Measurements from ENCODE around the gene HNRNPF. TPM values are rescaled to one million over a fixed set of nuclear protein-coding genes. Genes with fewer than 3 reads are reported as not detected.

HNRNPF gene
- total RNA-seq, 2 experiments from 2014 or later, result 280 to 340 TPM

GRCh38 chr10:43371418-43371817, 37.6 kb downstream of the HNRNPF start, which contains the start of gene FXYD4:
FXYD4 (plus strand) TSS chr10:43371636; CDS start chr10:43373747, 2,111 bp downstream.
- Histone ChIP-seq H3K4me1 (ENCODE audit: insufficient read depth, low read length, poor library complexity, severe bottlenecking) (no peaks in the 10 kb centered on the region), H3K36me3 (ENCODE audit: insufficient read depth, low read length) (no peaks in the 10 kb centered on the region), H3K4me3 (ENCODE audit: low read depth, low read length, poor library complexity, severe bottlenecking) (no peak within 1 kb of the TSS), H3K4me2 (ENCODE audit: low read length) (no peak within 1 kb of the TSS), H4K20me1 (ENCODE audit: insufficient read depth, low read length) (no peaks in the 10 kb centered on the region), H3K27ac (ENCODE audit: low read depth, low read length, poor library complexity, severe bottlenecking) (no peak within 1 kb of the TSS), H3K9me2 (ENCODE audit: insufficient read depth, low read length) (no peaks in the 10 kb centered on the region), H2AFZ (ENCODE audit: low read length) (no peak within 1 kb of the TSS), H3K9me3 (ENCODE audit: low read length) (no peaks in the 10 kb centered on the region), H3K79me2 (ENCODE audit: insufficient read depth, low read depth, low read length) (no peaks in the 10 kb centered on the region)
- ChIA-PET POLR2A (interaction anchor here (0.6 kb wide), 1 partner anchor 95 kb away, joined by 3 read pairs; no protein-coding TSS in a partner anchor), CTCF (ENCODE audit: unreplicated experiment) (no interaction called here)
- intact Hi-C loops (cut with micrococcal nuclease; ENCODE audit: unreplicated experiment), result no loop called here
- no TSS peak for BruUV-seq (replicated peaks)
- DNase-seq (ENCODE audit: low spot score), result no peak
- TF ChIP-seq, protein P1, sequence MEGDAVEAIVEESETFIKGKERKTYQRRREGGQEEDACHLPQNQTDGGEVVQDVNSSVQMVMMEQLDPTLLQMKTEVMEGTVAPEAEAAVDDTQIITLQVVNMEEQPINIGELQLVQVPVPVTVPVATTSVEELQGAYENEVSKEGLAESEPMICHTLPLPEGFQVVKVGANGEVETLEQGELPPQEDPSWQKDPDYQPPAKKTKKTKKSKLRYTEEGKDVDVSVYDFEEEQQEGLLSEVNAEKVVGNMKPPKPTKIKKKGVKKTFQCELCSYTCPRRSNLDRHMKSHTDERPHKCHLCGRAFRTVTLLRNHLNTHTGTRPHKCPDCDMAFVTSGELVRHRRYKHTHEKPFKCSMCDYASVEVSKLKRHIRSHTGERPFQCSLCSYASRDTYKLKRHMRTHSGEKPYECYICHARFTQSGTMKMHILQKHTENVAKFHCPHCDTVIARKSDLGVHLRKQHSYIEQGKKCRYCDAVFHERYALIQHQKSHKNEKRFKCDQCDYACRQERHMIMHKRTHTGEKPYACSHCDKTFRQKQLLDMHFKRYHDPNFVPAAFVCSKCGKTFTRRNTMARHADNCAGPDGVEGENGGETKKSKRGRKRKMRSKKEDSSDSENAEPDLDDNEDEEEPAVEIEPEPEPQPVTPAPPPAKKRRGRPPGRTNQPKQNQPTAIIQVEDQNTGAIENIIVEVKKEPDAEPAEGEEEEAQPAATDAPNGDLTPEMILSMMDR (conservative IDR thresholded peaks at IDR 0.05; ENCODE audit: low read length), result no peak
- TF ChIP-seq EZH2phosphoT487 (IDR thresholded peaks at IDR 0.05; ENCODE audit: borderline replicate concordance, low read depth, low read length), result no peak

DNA sequence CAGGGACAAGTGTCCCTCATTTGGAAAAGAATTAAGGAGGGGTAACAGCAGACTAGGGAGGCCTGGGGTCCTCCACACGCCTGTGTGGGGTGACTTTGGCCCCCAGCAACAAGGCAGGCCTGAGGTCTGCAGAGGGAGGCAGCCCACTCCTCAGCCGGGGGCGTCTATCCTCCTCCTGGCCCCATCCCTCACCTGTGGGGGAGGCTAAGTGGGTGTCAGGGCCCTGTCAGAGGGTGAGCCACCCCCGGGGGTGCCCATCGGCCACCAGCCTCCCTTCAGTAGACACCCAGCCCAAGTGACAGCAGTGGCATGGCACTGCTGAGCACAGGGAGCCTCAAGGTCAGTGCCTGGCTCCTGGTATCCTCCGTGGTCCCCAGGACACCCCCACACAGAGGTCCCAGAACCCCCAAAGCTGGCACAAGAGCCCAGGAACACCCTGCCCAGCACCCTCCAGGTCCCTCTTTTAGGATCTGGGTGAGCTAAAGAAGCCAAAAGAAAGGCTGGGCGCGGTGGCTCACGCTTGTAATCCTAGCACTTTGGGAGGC, 38.2 kb downstream of the HNRNPF start:
- Histone ChIP-seq H2AFZ (ENCODE audit: low read length) (no peak overlapping the region), H3K9me2 (ENCODE audit: insufficient read depth, low read length) (no peaks in the 10 kb centered on the region), H3K9me3 (ENCODE audit: low read length) (no peaks in the 10 kb centered on the region), H3K27ac (ENCODE audit: low read depth, low read length, poor library complexity, severe bottlenecking) (no peak overlapping the region), H3K4me1 (ENCODE audit: insufficient read depth, low read length, poor library complexity, severe bottlenecking) (no peaks in the 10 kb centered on the region), H4K20me1 (ENCODE audit: insufficient read depth, low read length) (no peaks in the 10 kb centered on the region), H3K4me2 (ENCODE audit: low read length) (no peak overlapping the region), H3K4me3 (ENCODE audit: low read depth, low read length, poor library complexity, severe bottlenecking) (no peak overlapping the region), H3K36me3 (ENCODE audit: insufficient read depth, low read length) (no peaks in the 10 kb centered on the region), H3K79me2 (ENCODE audit: insufficient read depth, low read depth, low read length) (no peaks in the 10 kb centered on the region)
- intact Hi-C loops (cut with micrococcal nuclease; ENCODE audit: unreplicated experiment), result no loop called here
- no peak for TF ChIP-seq EZH2phosphoT487 (IDR thresholded peaks at IDR 0.05; ENCODE audit: borderline replicate concordance, low read depth, low read length)
- TF ChIP-seq, protein P1 (conservative IDR thresholded peaks at IDR 0.05; ENCODE audit: low read length), result no peak
- no peak for DNase-seq (ENCODE audit: low spot score)
- POLR2A ChIA-PET, result interaction anchor here (0.6 kb wide), 2 partner anchors 57 to 96 kb away, joined by 3 to 4 read pairs; no protein-coding TSS in a partner anchor
- CTCF ChIA-PET (ENCODE audit: unreplicated experiment), result no interaction called here
- no TSS peak for BruUV-seq (replicated peaks)

DNA sequence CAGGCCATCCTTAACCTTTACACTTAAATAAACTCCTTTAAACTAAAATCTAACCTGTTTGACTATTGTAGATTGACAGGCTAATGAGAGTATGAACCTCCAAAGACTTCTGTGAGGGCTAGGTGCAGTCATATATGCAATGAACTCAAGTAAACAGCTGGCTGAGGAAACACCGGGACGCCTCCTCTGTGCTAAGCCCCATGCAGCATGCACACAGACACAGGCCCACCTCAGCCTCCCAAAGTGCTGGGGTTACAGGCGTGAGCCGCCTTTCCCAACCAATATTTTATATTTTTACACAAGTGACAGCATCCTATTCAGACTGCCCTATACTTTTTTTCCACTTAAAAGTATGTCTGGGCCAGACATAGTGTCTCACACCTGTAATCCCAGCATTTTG, 39.1 kb downstream of the HNRNPF start:
- no peak overlapping the region for H3K27ac ChIP-seq (ENCODE audit: low read depth, low read length, poor library complexity, severe bottlenecking)
- H3K9me2 ChIP-seq (ENCODE audit: insufficient read depth, low read length), result no peaks in the 10 kb centered on the region
- TF ChIP-seq EZH2phosphoT487 (IDR thresholded peaks at IDR 0.05; ENCODE audit: borderline replicate concordance, low read depth, low read length), result no peak
- TF ChIP-seq, protein P1 (conservative IDR thresholded peaks at IDR 0.05; ENCODE audit: low read length), result no peak
- BruUV-seq (replicated peaks), result no TSS peak
- H3K79me2 ChIP-seq (ENCODE audit: insufficient read depth, low read depth, low read length), result no peaks in the 10 kb centered on the region
- no peaks in the 10 kb centered on the region for H3K4me1 ChIP-seq (ENCODE audit: insufficient read depth, low read length, poor library complexity, severe bottlenecking)
- ChIA-PET POLR2A (interaction anchor here (0.6 kb wide), 1 partner anchor 56 kb away, joined by 4 read pairs; no protein-coding TSS in a partner anchor), CTCF (ENCODE audit: unreplicated experiment) (no interaction called here)
- intact Hi-C loops (cut with micrococcal nuclease; ENCODE audit: unreplicated experiment), result no loop called here
- H3K36me3 ChIP-seq (ENCODE audit: insufficient read depth, low read length), result no peaks in the 10 kb centered on the region
- no peak for DNase-seq (ENCODE audit: low spot score)
- no peak overlapping the region for H2AFZ ChIP-seq (ENCODE audit: low read length)
- H3K4me3 ChIP-seq (ENCODE audit: low read depth, low read length, poor library complexity, severe bottlenecking), result no peak overlapping the region
- no peaks in the 10 kb centered on the region for H3K9me3 ChIP-seq (ENCODE audit: low read length)
- no peaks in the 10 kb centered on the region for H4K20me1 ChIP-seq (ENCODE audit: insufficient read depth, low read length)
- H3K4me2 ChIP-seq (ENCODE audit: low read length), result no peak overlapping the region
